Esophagus muscularis mucosa (tissue), 4 donors: Measurements from ENCODE around the gene IFNA4. TPM values are rescaled to one million over a fixed set of nuclear protein-coding genes. Genes with fewer than 3 reads are reported as not detected.

Experiments
- DNase-seq: peaks from one replicate; pipeline ENCODE4 v3.0.0-alpha.2; 2017; ENCODE audit errors: extremely low spot score
- H3K27ac ChIP-seq, 4 donors: fragments of 200-600 bp; sonication (generic); replicated peaks in 1 of 4; 1 replicate in 3 of 4; 2 replicates in 1 of 4; pipeline ENCODE4 v1.5.1; 2016 to 2019; ENCODE audit warnings: mild to moderate bottlenecking in 1 of 4
- H3K27me3 ChIP-seq, 4 donors: fragments of 200-600 bp; sonication (generic); one replicate each; pipeline versions ENCODE4 v1.5.1 to v1.6.0; 2016 to 2019
- H3K36me3 ChIP-seq, 4 donors: fragments of 200-600 bp; sonication (generic); one replicate each; pipeline ENCODE4 v1.5.1; 2016 to 2019
- H3K4me1 ChIP-seq, 4 donors: fragments of 200-600 bp; sonication (generic); one replicate each; pipeline ENCODE4 v1.5.1; 2016 to 2019
- H3K4me3 ChIP-seq, 4 donors: fragments of 200-600 bp; sonication (generic); 1 replicate in 2 of 4; 2 replicates in 2 of 4; pipeline ENCODE4 v1.5.1; 2016 to 2019; ENCODE audit warnings: mild to moderate bottlenecking in 4 of 4, moderate library complexity in 1 of 4
- H3K9me3 ChIP-seq, 4 donors: fragments of 200-600 bp; sonication (generic); 1 replicate in 3 of 4; 2 replicates in 1 of 4; pipeline ENCODE4 v1.5.1; 2016 to 2019
- EP300 ChIP-seq: sonication (generic); formaldehyde crosslinking; IDR thresholded peaks from one replicate; pipeline ENCODE4 v1.6.1; 2017; ENCODE audit warnings: antibody characterized with exemption
- POLR2A ChIP-seq: fragments of 450-650 bp; IDR thresholded peaks from one replicate; pipeline ENCODE4 v1.6.1; 2017; ENCODE audit warnings: antibody characterized with exemption, moderate library complexity, mild to moderate bottlenecking, low read depth
- POLR2AphosphoS5 ChIP-seq, 2 donors: sonication (generic); formaldehyde crosslinking; IDR thresholded peaks; one replicate each; pipeline ENCODE4 v1.6.1; 2017; ENCODE audit warnings: antibody characterized with exemption in 2 of 2
- WGBS: methylation state at CpG from one replicate; pipeline ENCODE4 v1.1.5; 2018; 5-methylcytosine and 5-hydroxymethylcytosine counted together
- intact Hi-C: fragments of 100-400 bp; cut with DNase I; formaldehyde crosslinking; loops from one replicate; pipeline ENCODE4 v1.15.1; 2023
- total RNA-seq, 4 donors: library from RNA; depleted of rRNA; stranded (reverse); fragments of >200 nt; gene quantifications; one replicate each; pipeline versions ENCODE4 v1.1.0 to v1.2.1, GENCODE V29; 2016
- TF ChIP-seq, protein P1 (sequence below), 3 experiments: fragments of 200-600 bp in 2 of 3; fragments of 450-650 bp in 1 of 3; sonication (generic) in 2 of 3; IDR thresholded peaks; one replicate each; pipeline ENCODE4 v1.5.1; 2017 to 2019; ENCODE audit warnings: antibody characterized with exemption in 3 of 3, mild to moderate bottlenecking in 2 of 3, moderate library complexity in 1 of 3

The IFNA4 gene
- total RNA-seq, 4 donors from 2014 or later, result not detected

DNA sequence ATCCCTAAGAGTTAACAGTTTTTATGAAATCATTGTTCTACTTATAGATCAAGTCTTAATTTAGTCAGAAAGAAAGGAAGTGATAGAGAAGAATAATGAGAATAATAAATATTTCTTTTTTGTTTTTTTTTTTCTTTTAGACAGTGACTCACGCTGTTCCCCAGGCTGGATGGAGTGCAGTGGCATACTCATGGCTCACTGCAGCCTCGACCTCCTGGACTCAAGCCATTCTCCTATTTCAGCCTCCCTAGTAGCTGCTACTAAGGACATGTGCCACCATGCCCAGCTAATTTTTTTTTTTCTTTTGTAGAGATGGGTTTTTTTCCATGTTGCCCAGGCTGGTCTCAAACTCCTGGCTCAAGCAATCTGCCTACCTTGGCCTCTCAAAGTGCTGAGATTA, 31.9 kb downstream of the IFNA4 start:
- intact Hi-C loops, result no loop called here
- Histone ChIP-seq H3K27ac (no peak overlapping the region), H3K4me3 (no peak overlapping the region), H3K36me3 (no peaks in the 10 kb centered on the region), H3K9me3 (no peaks in the 10 kb centered on the region), H3K27me3 (no peaks in the 10 kb centered on the region), H3K4me1 (peaks cover 0 to 7% (median 4%) of the 10 kb centered on the region in 4 donors)
- no peak for DNase-seq
- TF ChIP-seq EP300 (no peak), POLR2AphosphoS5 (IDR thresholded peaks at IDR 0.05) (no peak), POLR2A (no peak)
- TF ChIP-seq, protein P1, sequence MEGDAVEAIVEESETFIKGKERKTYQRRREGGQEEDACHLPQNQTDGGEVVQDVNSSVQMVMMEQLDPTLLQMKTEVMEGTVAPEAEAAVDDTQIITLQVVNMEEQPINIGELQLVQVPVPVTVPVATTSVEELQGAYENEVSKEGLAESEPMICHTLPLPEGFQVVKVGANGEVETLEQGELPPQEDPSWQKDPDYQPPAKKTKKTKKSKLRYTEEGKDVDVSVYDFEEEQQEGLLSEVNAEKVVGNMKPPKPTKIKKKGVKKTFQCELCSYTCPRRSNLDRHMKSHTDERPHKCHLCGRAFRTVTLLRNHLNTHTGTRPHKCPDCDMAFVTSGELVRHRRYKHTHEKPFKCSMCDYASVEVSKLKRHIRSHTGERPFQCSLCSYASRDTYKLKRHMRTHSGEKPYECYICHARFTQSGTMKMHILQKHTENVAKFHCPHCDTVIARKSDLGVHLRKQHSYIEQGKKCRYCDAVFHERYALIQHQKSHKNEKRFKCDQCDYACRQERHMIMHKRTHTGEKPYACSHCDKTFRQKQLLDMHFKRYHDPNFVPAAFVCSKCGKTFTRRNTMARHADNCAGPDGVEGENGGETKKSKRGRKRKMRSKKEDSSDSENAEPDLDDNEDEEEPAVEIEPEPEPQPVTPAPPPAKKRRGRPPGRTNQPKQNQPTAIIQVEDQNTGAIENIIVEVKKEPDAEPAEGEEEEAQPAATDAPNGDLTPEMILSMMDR (IDR thresholded peaks at IDR 0.05), result no peak
- 68% methylated on average over 2 of the region's 2 CpGs for WGBS

DNA sequence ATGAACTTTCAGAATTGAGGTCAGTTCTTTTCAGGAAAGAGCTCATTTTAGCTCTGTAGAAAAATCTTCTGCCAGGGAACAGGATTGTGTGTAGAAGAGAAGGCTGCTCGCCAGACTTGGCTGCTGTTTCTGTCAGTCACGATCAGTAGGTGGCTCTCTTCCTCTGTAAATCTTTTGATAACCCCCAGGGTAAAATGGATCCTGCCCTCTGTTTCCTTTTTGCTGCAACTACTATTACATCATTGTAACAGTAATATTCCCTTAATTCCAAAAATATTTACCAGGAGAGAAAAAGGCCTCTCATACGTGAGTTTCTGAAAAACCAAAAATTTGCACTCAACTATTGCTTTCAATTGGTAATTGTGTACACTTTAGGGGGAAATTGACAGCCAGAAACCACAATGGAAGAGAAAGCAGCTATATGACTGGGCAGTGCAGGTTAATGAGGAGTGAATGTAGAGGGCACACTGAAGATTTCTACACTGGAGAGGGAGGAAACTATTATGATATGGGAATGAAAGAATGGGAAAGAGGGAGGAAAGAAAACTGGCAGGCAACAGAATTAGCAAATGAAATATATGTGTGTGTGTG, 33.3 kb downstream of the IFNA4 start:
- WGBS, result 21% methylated on average over 3 of the region's 3 CpGs
- Histone ChIP-seq H3K4me1 (peaks cover 0 to 7% (median 4%) of the 10 kb centered on the region in 4 donors), H3K36me3 (no peaks in the 10 kb centered on the region), H3K9me3 (no peaks in the 10 kb centered on the region), H3K27me3 (no peaks in the 10 kb centered on the region), H3K27ac (no peak overlapping the region), H3K4me3 (no peak overlapping the region)
- no peak for DNase-seq
- intact Hi-C loops, result no loop called here
- TF ChIP-seq POLR2AphosphoS5 (IDR thresholded peaks at IDR 0.05) (no peak), POLR2A (no peak), EP300 (no peak)
- TF ChIP-seq, protein P1 (IDR thresholded peaks at IDR 0.05), result no peak

DNA sequence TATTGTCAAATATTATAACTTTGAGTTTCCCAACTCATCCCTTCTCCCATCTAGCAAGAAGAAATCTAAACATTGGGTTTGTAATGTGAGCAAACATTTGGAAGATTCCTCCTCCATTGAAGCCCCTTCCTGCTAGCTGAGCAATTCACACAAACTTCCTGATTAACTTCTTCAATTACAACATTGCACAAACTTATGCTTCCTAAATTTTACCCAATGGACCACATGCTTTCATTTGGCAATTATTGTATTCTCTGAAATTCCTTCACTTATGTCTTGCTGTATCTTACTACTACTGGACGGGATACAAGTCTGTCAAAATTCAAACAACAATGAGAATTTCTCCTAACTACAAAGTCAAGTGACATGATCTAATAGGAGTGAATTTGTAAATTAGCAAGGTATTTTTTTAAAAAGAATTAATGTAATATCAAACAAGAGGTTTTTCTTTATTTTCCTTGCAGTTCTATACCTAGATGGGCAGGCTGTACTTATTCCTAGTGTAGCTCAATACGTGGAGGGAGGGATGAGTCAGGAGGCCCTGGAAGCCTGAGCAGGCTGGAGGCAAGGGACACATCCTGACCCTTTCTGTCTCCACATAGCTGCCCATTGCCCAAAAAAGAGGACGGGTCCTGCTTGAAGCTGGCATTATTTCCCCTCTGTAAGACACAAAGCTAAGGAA, 33.9 kb downstream of the IFNA4 start:
- intact Hi-C loops, result no loop called here

DNA sequence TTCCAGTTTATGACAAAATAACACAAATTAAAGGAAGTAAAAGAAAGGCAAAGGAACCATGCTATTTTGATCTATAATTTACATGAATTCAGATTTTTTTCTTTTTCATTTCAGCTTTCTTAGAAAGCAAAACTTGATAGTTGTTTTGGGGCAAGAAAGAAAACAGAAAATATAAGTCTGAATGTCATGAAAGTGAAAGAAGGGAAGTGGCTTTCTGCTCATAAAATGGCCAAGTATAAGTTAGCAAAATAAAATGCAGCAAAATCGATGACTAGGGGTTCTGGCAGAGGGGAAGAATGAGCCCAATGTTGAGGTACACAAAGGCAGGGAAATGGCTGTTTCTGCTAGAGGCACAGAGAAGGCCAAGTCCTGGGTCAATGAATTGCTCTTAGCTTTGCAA, 42.8 kb downstream of the IFNA4 start:
- intact Hi-C loops, result no loop called here
- TF ChIP-seq POLR2AphosphoS5 (IDR thresholded peaks at IDR 0.05) (no peak), EP300 (no peak), POLR2A (no peak)
- TF ChIP-seq, protein P1 (IDR thresholded peaks at IDR 0.05), result no peak
- Histone ChIP-seq H3K27me3 (no peaks in the 10 kb centered on the region), H3K36me3 (no peaks in the 10 kb centered on the region), H3K4me3 (no peak overlapping the region), H3K9me3 (peaks cover 0 to 9% (median 4%) of the 10 kb centered on the region in 4 donors), H3K27ac (no peak overlapping the region), H3K4me1 (no peaks in the 10 kb centered on the region)
- DNase-seq, result no peak
- WGBS, result 62% methylated on average over 1 of the region's 1 CpG

More for the DNA sequence above, 33.9 kb downstream of the IFNA4 start:
- TF ChIP-seq, protein P1 (IDR thresholded peaks at IDR 0.05), result no peak
- TF ChIP-seq EP300 (no peak), POLR2A (no peak), POLR2AphosphoS5 (IDR thresholded peaks at IDR 0.05) (no peak)
- no peak overlapping the region for H3K27ac ChIP-seq
- H3K4me1 ChIP-seq, result peaks cover 0 to 7% (median 4%) of the 10 kb centered on the region in 4 donors
- H3K9me3 ChIP-seq, result peaks cover 0 to 5% (median 1%) of the 10 kb centered on the region in 4 donors
- no peaks in the 10 kb centered on the region for H3K27me3 ChIP-seq
- H3K4me3 ChIP-seq, result no peak overlapping the region
- 47% methylated on average over 3 of the region's 3 CpGs for WGBS
- H3K36me3 ChIP-seq, result no peaks in the 10 kb centered on the region
- no peak for DNase-seq
